Loucy (cell line): ENCODE measurements around the gene OR6N2.

Source experiments
- EZH2phosphoT487 ChIP-seq: fragments of 200-600 bp; IDR thresholded peaks from 2 replicates; pipeline ENCODE4 v1.6.1; 2018; ENCODE audit warnings: antibody characterized with exemption, mild to moderate bottlenecking, moderate library complexity, borderline replicate concordance
- TF ChIP-seq, protein P1 (sequence below): fragments of 200-600 bp; sonication (generic); conservative IDR thresholded peaks from 2 replicates; pipeline ENCODE4 v1.5.1; 2014; ENCODE audit warnings: mild to moderate bottlenecking, antibody characterized with exemption, low read length

GRCh38 chr1:158806916-158807536 is 26.0 kb upstream of the OR6N2 start:
- TF ChIP-seq, protein P1, sequence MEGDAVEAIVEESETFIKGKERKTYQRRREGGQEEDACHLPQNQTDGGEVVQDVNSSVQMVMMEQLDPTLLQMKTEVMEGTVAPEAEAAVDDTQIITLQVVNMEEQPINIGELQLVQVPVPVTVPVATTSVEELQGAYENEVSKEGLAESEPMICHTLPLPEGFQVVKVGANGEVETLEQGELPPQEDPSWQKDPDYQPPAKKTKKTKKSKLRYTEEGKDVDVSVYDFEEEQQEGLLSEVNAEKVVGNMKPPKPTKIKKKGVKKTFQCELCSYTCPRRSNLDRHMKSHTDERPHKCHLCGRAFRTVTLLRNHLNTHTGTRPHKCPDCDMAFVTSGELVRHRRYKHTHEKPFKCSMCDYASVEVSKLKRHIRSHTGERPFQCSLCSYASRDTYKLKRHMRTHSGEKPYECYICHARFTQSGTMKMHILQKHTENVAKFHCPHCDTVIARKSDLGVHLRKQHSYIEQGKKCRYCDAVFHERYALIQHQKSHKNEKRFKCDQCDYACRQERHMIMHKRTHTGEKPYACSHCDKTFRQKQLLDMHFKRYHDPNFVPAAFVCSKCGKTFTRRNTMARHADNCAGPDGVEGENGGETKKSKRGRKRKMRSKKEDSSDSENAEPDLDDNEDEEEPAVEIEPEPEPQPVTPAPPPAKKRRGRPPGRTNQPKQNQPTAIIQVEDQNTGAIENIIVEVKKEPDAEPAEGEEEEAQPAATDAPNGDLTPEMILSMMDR, result no peak
- no peak for TF ChIP-seq EZH2phosphoT487
